HepG2 (cell line): ENCODE measurements around the gene CSNK1D. TPM values are rescaled to one million over a fixed set of nuclear protein-coding genes. Genes with fewer than 3 reads are reported as not detected.

Source experiments
- ATF7-NPFF ChIP-seq: sonication (generic); formaldehyde crosslinking; IDR thresholded peaks from 2 replicates; pipeline ENCODE4 v1.8.1; 2023; ENCODE audit warnings: mild to moderate bottlenecking, low read depth, missing genetic modification reagents, moderate library complexity
- HDAC1 ChIP-seq: sonication (generic); formaldehyde crosslinking; IDR thresholded peaks from 2 replicates; pipeline ENCODE4 v1.5.1; 2020; ENCODE audit warnings: mild to moderate bottlenecking, missing genetic modification reagents
- NFYB ChIP-seq: sonication (generic); formaldehyde crosslinking; IDR thresholded peaks from 2 replicates; pipeline ENCODE4 v1.4.0; 2020; ENCODE audit warnings: missing genetic modification reagents
- PHB2 ChIP-seq: fragments of 450-650 bp; IDR thresholded peaks from 2 replicates; pipeline ENCODE4 v1.6.1; 2018; ENCODE audit not compliant: partially characterized antibody
- PRDM4 ChIP-seq: sonication (generic); formaldehyde crosslinking; IDR thresholded peaks from 2 replicates; pipeline ENCODE4 v1.9.0; 2021; ENCODE audit warnings: missing genetic modification reagents, borderline replicate concordance
- SMAD1 ChIP-seq: sonication (generic); formaldehyde crosslinking; IDR thresholded peaks from 2 replicates; pipeline ENCODE4 v1.4.0; 2020; ENCODE audit warnings: missing genetic modification reagents, low read depth, mild to moderate bottlenecking, borderline replicate concordance
- ZFX ChIP-seq: sonication (generic); formaldehyde crosslinking; IDR thresholded peaks from 2 replicates; pipeline ENCODE4 v1.4.0; 2020; ENCODE audit warnings: mild to moderate bottlenecking, low read depth, missing genetic modification reagents, moderate library complexity
- ZNF12 ChIP-seq: sonication (generic); formaldehyde crosslinking; IDR thresholded peaks from 2 replicates; pipeline ENCODE4 v1.5.0; 2020; ENCODE audit warnings: missing genetic modification reagents
- ZNF660 ChIP-seq: sonication (generic); formaldehyde crosslinking; IDR thresholded peaks from 2 replicates; pipeline ENCODE4 v1.5.1; 2020; ENCODE audit warnings: mild to moderate bottlenecking, low read depth, missing genetic modification reagents, borderline replicate concordance
- polyA plus RNA-seq, 8 experiments: library from polyadenylated mRNA; depleted of rRNA in 3 of 8; stranded (reverse) in 7 of 8; unstranded in 1 of 8; fragments of >200 nt; fragmentation: Illumina TruSeq in 4 of 8; extraction: Trizol in 4 of 8; gene quantifications; 2 replicates each; pipeline versions ENCODE4 v1.2.1 to v1.2.3, GENCODE V29; 2011 to 2016; ENCODE audit warnings: low read depth in 4 of 8, missing spikeins in 1 of 8, mixed read lengths in 1 of 8; ENCODE audit not compliant: insufficient read depth in 1 of 8
- total RNA-seq, 5 experiments: library from RNA; depleted of rRNA; stranded (reverse); fragments of >200 nt; fragmentation: Illumina TruSeq; extraction: Trizol; gene quantifications; 2 replicates each; pipeline ENCODE4 v1.2.3, GENCODE V29; 2016; ENCODE audit warnings: low read depth in 1 of 5
- TF ChIP-seq, protein P1 (sequence below): sonication (generic); formaldehyde crosslinking; IDR thresholded peaks from 2 replicates; pipeline ENCODE4 v1.4.0; 2020; ENCODE audit warnings: missing genetic modification reagents
- TF ChIP-seq, protein P2 (sequence below): sonication (generic); formaldehyde crosslinking; conservative IDR thresholded peaks from 2 replicates; pipeline ENCODE4 v1.5.0; 2020; ENCODE audit warnings: missing genetic modification reagents
- TF ChIP-seq, protein P3 (sequence below): sonication (generic); formaldehyde crosslinking; IDR thresholded peaks from 2 replicates; pipeline ENCODE4 v1.5.0; 2020; ENCODE audit warnings: mild to moderate bottlenecking, missing genetic modification reagents, borderline replicate concordance

CSNK1D gene
- total and polyA plus RNA-seq, 2 of the 13 experiments (the other 11 are each of a cell fraction or from before 2014, with no cell fraction given) = 31.5 to 128 TPM

GRCh38 chr17:82228842-82229697 is 44.4 kb downstream of the CSNK1D start, which contains the start of gene SLC16A3 (continued):
- TF ChIP-seq HDAC1 (CRISPR knock-in tag) (peak; percentile 42), NFYB (CRISPR knock-in tag) (no peak), PHB2 (no peak), SMAD1 (CRISPR knock-in tag) (peak; percentile 27; the same call in 1 of the 2 replicates), ZNF12 (no peak), ATF7-NPFF (CRISPR knock-in tag) (0 out of 2 replicates have a peak, but pooled peaks have one; percentile 83), ZFX (CRISPR knock-in tag) (no peak), ZNF660 (CRISPR knock-in tag) (no peak), PRDM4 (CRISPR knock-in tag) (no peak)
- TF ChIP-seq, protein P1, sequence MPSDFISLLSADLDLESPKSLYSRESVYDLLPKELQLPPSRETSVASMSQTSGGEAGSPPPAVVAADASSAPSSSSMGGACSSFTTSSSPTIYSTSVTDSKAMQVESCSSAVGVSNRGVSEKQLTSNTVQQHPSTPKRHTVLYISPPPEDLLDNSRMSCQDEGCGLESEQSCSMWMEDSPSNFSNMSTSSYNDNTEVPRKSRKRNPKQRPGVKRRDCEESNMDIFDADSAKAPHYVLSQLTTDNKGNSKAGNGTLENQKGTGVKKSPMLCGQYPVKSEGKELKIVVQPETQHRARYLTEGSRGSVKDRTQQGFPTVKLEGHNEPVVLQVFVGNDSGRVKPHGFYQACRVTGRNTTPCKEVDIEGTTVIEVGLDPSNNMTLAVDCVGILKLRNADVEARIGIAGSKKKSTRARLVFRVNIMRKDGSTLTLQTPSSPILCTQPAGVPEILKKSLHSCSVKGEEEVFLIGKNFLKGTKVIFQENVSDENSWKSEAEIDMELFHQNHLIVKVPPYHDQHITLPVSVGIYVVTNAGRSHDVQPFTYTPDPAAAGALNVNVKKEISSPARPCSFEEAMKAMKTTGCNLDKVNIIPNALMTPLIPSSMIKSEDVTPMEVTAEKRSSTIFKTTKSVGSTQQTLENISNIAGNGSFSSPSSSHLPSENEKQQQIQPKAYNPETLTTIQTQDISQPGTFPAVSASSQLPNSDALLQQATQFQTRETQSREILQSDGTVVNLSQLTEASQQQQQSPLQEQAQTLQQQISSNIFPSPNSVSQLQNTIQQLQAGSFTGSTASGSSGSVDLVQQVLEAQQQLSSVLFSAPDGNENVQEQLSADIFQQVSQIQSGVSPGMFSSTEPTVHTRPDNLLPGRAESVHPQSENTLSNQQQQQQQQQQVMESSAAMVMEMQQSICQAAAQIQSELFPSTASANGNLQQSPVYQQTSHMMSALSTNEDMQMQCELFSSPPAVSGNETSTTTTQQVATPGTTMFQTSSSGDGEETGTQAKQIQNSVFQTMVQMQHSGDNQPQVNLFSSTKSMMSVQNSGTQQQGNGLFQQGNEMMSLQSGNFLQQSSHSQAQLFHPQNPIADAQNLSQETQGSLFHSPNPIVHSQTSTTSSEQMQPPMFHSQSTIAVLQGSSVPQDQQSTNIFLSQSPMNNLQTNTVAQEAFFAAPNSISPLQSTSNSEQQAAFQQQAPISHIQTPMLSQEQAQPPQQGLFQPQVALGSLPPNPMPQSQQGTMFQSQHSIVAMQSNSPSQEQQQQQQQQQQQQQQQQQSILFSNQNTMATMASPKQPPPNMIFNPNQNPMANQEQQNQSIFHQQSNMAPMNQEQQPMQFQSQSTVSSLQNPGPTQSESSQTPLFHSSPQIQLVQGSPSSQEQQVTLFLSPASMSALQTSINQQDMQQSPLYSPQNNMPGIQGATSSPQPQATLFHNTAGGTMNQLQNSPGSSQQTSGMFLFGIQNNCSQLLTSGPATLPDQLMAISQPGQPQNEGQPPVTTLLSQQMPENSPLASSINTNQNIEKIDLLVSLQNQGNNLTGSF (CRISPR knock-in tag) = 0 out of 2 replicates have a peak, but pooled peaks have one; percentile 85
- TF ChIP-seq, protein P2, sequence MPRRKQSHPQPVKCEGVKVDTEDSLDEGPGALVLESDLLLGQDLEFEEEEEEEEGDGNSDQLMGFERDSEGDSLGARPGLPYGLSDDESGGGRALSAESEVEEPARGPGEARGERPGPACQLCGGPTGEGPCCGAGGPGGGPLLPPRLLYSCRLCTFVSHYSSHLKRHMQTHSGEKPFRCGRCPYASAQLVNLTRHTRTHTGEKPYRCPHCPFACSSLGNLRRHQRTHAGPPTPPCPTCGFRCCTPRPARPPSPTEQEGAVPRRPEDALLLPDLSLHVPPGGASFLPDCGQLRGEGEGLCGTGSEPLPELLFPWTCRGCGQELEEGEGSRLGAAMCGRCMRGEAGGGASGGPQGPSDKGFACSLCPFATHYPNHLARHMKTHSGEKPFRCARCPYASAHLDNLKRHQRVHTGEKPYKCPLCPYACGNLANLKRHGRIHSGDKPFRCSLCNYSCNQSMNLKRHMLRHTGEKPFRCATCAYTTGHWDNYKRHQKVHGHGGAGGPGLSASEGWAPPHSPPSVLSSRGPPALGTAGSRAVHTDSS = no peak
- TF ChIP-seq, protein P3, sequence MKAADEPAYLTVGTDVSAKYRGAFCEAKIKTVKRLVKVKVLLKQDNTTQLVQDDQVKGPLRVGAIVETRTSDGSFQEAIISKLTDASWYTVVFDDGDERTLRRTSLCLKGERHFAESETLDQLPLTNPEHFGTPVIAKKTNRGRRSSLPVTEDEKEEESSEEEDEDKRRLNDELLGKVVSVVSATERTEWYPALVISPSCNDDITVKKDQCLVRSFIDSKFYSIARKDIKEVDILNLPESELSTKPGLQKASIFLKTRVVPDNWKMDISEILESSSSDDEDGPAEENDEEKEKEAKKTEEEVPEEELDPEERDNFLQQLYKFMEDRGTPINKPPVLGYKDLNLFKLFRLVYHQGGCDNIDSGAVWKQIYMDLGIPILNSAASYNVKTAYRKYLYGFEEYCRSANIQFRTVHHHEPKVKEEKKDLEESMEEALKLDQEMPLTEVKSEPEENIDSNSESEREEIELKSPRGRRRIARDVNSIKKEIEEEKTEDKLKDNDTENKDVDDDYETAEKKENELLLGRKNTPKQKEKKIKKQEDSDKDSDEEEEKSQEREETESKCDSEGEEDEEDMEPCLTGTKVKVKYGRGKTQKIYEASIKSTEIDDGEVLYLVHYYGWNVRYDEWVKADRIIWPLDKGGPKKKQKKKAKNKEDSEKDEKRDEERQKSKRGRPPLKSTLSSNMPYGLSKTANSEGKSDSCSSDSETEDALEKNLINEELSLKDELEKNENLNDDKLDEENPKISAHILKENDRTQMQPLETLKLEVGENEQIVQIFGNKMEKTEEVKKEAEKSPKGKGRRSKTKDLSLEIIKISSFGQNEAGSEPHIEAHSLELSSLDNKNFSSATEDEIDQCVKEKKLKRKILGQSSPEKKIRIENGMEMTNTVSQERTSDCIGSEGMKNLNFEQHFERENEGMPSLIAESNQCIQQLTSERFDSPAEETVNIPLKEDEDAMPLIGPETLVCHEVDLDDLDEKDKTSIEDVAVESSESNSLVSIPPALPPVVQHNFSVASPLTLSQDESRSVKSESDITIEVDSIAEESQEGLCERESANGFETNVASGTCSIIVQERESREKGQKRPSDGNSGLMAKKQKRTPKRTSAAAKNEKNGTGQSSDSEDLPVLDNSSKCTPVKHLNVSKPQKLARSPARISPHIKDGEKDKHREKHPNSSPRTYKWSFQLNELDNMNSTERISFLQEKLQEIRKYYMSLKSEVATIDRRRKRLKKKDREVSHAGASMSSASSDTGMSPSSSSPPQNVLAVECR = no peak; the same call in 1 of the 2 replicates
